ENCODE results near the gene ZNF496. TPM values are rescaled to one million over a fixed set of nuclear protein-coding genes. Genes with fewer than 3 reads are reported as not detected.

ZNF496 gene
- total and polyA plus RNA-seq, 2 of the 13 experiments (the other 11 are each of a cell fraction or from before 2014, with no cell fraction given) = 14.8 to 18.6 TPM

- Histone ChIP-seq H3K4me3 (replicated peaks in 1 of 3; ENCODE audit: insufficient read depth in 1 of 3, low read depth in 2 of 3, low read length in 3 of 3) (no peak overlapping the region), H3K27me3 (ENCODE audit: control insufficient read depth in 1 of 2, insufficient read depth in 2 of 2, low read length in 2 of 2) (no peaks in the 10 kb centered on the region), H3K4me1 (ENCODE audit: insufficient read depth, low read length) (peaks cover 19% of the 10 kb centered on the region), H2AFZ (ENCODE audit: low read length) (no peak overlapping the region), H3K9ac (ENCODE audit: insufficient read depth, low read depth, low read length) (no peak overlapping the region), H3K9me3 (ENCODE audit: low read length) (no peaks in the 10 kb centered on the region), H3K4me2 (ENCODE audit: low read depth, low read length) (no peak overlapping the region), H4K20me1 (ENCODE audit: insufficient read depth, low read length) (no peaks in the 10 kb centered on the region), H3K27ac (ENCODE audit: extremely low read length, insufficient read depth, low read length) (no peak overlapping the region), H3K36me3 (replicated peaks in 1 of 2; ENCODE audit: control insufficient read depth in 1 of 2, insufficient read depth in 2 of 2, low read length in 2 of 2) (peaks cover 14 to 16% of the 10 kb centered on the region in 2 experiments; a peak in 4 of 5 replicates), H3K79me2 (ENCODE audit: insufficient read depth, low read length) (no peaks in the 10 kb centered on the region)
- BruUV-seq (replicated peaks) = no TSS peak
- ATAC-seq (no peak), FAIRE-seq (no peak), DNase-seq (ENCODE audit: low spot score) (no peak)
- ChIA-PET POLR2A (no interaction called here), CTCF (ENCODE audit: low intra/inter-chr PET ratio, low total read pairs) (no interaction called here)
- intact Hi-C loops (cut with micrococcal nuclease; ENCODE audit: unreplicated experiment) = no loop called here
- 91% methylated on average over 8 of the region's 12 CpGs for WGBS (ENCODE audit: low lambda C conversion rate)
- in situ Hi-C loops (cut with HindIII; ENCODE audit: extremely low pct_ligation_motif_present, low pct_unique_long_range_greater_than_20kb) = no loop called here
- TF ChIP-seq ETS1 (CRISPR knock-in tag; IDR thresholded peaks at IDR 0.05) = no peak
- no peak for TF ChIP-seq ZC3H13 (CRISPR knock-in tag; IDR thresholded peaks at IDR 0.05)
- no peak for TF ChIP-seq NFE2L1 (CRISPR knock-in tag; IDR thresholded peaks at IDR 0.05; ENCODE audit: borderline replicate concordance)
- TF ChIP-seq ZNF704 (CRISPR knock-in tag; IDR thresholded peaks at IDR 0.05; ENCODE audit: borderline replicate concordance) = no peak
- no peak for TF ChIP-seq FUBP1 (CRISPR knock-in tag; IDR thresholded peaks at IDR 0.05; ENCODE audit: borderline replicate concordance)
- no peak for TF ChIP-seq MTA1 (CRISPR knock-in tag; IDR thresholded peaks at IDR 0.05; ENCODE audit: borderline replicate concordance)
These were observed 31.8 kb downstream of the ZNF496 start for GRCh38 chr1:247299723-247300381.
